NB4 (cell line): ENCODE results near the gene SCD5.

Source experiments
- DNase-seq: peaks from one replicate; pipeline ENCODE4 v3.0.0; 2010; ENCODE audit warnings: low read depth
- H3K4me3 ChIP-seq: one replicate; pipeline ENCODE4 v1.5.1; 2011; ENCODE audit warnings: mild to moderate bottlenecking, low read depth, low read length, moderate library complexity
- CTCF ChIP-seq: IDR thresholded peaks from one replicate; pipeline ENCODE4 v1.5.1; 2012; ENCODE audit warnings: low read depth, low read length
- MAX ChIP-seq: IDR thresholded peaks from 2 replicates; pipeline ENCODE4 v1.6.1; 2011; ENCODE audit warnings: low read depth, low read length
- MYC ChIP-seq: IDR thresholded peaks from 2 replicates; pipeline ENCODE4 v1.6.1; 2011; ENCODE audit warnings: low read depth, low read length
- POLR2A ChIP-seq: IDR thresholded peaks from 2 replicates; pipeline ENCODE4 v1.6.1; 2011; ENCODE audit warnings: mild to moderate bottlenecking; ENCODE audit not compliant: insufficient read length; ENCODE audit errors: extremely low read depth

The SCD5 gene

GRCh38 chr4:82652062-82652461 lies 146.5 kb downstream of the SCD5 start:
- peak; percentile 89 for DNase-seq
- H3K4me3 ChIP-seq, result no peak overlapping the region
- no peak for TF ChIP-seq CTCF
- TF ChIP-seq POLR2A, result no peak
- no peak for TF ChIP-seq MYC
- TF ChIP-seq MAX, result no peak

- peak; percentile 39 for DNase-seq
- TF ChIP-seq MAX (no peak), CTCF (no peak)
- H3K4me3 ChIP-seq, result no peak overlapping the region
Measured at GRCh38 chr4:82650868-82651267, 147.7 kb downstream of the SCD5 start.

GRCh38 chr4:82648356-82648755 lies 150.2 kb downstream of the SCD5 start:
- H3K4me3 ChIP-seq, result no peak overlapping the region
- no peak for DNase-seq
- no peak for TF ChIP-seq POLR2A
- TF ChIP-seq CTCF, result no peak
- TF ChIP-seq MYC, result no peak
- TF ChIP-seq MAX, result no peak

- no peak for DNase-seq
- no peak overlapping the region for H3K4me3 ChIP-seq
- no peak for TF ChIP-seq MAX
- TF ChIP-seq MYC, result no peak
- no peak for TF ChIP-seq CTCF
- TF ChIP-seq POLR2A, result no peak
Measured at GRCh38 chr4:82645936-82646565, 152.5 kb downstream of the SCD5 start.

GRCh38 chr4:82644734-82645126 lies 153.9 kb downstream of the SCD5 start:
- no peak overlapping the region for H3K4me3 ChIP-seq
- TF ChIP-seq POLR2A, result no peak
- no peak for TF ChIP-seq MAX
- TF ChIP-seq CTCF, result no peak
- no peak for TF ChIP-seq MYC
- DNase-seq, result no peak
